Measurements from ENCODE around the gene PTPRG.
"Not testable (repeated sequence)": the region's sequence is repeated elsewhere in the genome, so short reads cannot be mapped to it uniquely, and the experiment has no call there.

The PTPRG gene

DNA sequence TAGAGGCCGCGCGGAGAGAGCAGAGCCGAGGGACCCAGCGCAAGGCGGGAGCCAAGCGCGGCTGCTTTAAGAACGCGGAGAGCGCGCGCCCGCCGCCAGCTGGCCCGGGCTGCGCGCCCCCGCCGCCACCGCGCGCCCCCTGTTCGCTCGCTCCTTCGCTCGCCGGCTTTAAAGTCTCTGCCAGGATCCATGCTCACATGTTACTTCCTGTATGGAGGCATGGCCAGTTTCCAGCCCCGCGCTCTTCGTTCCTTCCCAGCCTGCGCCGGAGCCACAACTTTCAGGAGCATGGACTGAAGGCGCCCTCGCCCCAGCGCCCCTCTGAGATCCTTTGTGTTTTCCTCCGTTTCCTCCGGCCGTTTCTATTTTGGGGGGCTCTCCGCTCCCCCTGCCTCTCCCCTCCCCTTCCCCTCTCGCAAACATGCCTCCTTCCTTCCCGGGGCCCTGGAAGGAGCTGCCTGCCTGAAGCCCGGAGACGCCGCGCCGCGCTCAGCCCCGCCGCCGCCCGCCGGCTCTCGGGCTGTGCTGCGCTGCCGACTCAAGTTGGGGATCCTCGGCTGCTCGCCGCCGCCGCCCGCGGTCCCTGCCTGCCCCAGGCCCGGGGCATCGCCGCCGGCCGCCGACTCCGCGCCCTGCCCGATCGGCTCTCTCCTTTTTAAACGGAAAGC is at the start of gene PTPRG:
TSS of gene PTPRG (plus strand) at position 198 of the 668 bp plus-strand sequence. CDS start 717 bp downstream, outside the sequence.
- no peak for DNase-seq (ENCODE audit: low read depth in 2 of 2)

DNA sequence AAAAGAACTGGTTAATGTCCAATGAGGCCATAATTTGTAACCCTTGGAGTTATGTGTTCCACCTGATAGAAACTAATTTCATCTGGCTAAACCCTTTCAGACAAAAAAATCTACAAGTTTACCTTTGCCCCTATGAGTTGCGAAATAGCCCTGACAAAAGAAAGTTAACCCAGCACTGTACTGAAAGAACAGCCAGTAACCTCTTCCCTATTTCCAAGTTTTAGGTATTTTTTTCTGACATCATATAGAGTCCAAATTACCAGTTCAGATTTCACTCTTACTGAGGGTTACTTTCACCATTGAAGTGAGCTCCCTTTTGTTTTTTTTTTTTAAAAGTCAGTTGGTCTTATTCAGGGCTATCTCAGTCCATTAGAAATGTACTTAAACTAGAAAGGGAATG is 42.8 kb upstream of the PTPRG start:
- DNase-seq (ENCODE audit: low read depth in 2 of 2) = no peak

DNA sequence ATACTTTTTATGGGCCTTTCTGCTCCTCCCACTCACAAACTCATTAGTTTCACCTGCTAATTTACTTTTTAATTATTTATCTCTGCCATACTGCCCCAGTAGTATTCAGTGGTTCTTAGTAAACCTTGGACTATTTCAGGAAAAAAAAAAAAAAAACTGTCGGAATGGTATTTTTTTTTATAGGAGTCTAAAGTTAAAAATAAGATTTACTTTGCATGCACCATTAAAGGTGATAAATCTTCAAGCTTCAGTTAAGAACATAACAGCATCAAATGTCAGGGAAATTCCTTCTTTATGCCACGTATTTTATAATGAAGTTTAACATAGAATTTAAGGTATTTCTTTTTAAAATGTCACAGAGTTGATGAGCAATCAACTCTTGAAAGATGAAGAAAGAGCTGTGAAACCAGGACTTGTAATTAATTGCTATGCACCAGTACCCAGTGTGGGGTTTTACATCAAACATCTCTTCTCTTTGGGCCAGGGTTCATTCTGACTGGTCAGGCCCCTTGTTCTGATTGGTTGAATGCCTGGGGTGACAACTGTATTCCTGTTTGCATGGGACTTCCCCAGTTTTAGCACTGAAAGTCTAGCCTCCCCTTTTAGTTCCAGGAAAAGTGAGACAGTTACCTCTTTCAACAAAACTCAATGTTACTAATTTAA is 40.3 kb upstream of the PTPRG start:
- DNase-seq (ENCODE audit: low read depth in 2 of 2) = peak; percentile 5 to 32

DNA sequence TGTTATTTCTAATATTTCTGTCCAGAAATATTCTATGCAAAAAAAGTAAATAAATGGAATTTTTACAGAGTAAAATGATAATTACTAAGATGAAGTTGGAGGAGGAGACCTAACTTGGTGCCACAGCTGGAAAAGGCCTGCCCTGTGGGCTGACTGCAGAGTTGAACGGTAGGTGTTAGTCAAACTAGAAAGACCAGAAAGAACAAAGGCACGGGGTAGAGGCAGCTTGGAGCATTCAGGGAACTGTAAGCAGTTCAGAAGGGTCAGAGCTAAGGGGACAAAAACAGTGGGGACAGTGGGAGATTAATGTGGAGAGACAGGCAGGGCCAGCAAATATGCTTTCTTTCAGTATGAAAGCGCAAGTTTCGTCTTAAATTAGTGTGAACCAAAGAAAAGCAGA is 39.3 kb upstream of the PTPRG start:
- no peak for DNase-seq (ENCODE audit: low read depth in 2 of 2)

DNA sequence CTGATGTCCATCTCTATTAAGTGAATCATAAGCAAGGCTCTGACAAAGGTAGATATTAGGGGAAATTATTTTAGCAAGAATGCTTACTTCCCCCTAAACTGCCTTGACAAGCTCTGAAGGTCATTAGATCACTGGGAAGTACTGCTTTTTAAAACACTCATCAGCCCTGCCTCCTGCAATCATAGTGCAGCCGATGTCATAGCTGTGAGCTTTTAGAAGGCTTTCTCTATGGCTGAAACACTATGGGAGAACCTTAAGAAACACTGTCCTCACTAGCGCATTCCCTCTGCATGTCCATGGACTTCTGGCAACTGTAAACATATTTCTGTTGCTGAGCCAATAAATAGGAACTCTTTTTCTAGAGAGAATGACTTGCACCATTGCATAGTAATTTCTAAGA is 38.7 kb upstream of the PTPRG start:
- no peak for DNase-seq (ENCODE audit: low read depth in 2 of 2)

DNA sequence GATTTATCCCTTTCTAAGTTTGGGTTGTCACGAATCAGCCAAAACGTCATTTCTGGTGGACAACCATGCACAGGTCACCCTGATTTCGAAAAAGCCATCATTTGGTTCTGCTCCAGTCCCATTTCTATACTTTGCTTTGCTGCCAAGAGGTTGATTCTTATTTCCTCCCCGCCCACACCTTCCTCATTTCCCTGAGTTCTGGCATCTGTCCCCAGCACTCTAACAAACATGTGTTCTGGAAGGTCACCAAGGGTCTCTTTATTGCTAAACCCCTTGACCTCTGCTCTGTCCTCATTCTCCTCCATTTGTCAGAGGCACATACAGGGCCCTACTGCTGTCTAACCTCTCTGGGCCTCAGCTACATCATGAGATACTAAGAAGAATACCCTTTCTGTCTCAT is 36.4 kb upstream of the PTPRG start:
- no peak for DNase-seq (ENCODE audit: low read depth in 2 of 2)

DNA sequence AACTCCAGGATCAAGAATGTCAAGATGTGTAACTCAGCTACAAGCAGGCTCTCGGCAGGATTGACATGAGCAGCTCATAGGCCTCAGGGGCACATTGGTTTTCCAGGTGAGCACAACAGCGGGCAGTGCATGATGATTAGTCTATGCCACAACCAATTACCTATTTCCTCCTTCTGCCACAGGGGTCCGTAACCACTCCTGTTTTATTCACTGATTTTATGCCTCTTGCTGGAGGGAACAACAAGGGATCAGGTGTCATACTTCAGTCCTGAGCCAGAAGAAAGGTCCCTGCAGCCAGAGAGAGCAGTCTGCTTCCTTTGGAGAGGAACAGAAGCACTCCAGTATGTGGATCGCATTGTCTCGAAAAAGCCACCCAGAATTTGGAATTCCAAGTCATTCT is 35.1 kb upstream of the PTPRG start:
- DNase-seq (ENCODE audit: low read depth in 2 of 2) = no peak

DNA sequence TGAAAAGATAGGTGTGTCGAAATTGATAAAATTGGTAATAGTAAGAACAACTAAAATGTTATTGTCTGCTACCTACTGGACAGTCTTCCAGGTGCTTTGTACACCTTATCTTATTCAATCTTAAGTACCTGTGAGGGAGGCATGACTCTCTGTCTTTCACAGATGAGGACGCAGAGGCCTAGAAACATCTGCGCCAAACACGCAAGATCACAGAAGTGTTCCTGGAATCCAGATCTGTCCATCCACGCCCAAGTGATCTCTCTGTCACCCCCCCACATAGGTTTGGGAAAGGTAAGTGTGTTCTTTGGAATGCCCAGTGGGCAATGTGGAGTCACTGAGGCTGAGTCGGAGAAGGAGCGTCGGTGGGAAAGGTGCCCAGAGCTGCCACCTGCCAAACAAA is 34.4 kb upstream of the PTPRG start:
- DNase-seq (ENCODE audit: low read depth in 2 of 2) = no peak

DNA sequence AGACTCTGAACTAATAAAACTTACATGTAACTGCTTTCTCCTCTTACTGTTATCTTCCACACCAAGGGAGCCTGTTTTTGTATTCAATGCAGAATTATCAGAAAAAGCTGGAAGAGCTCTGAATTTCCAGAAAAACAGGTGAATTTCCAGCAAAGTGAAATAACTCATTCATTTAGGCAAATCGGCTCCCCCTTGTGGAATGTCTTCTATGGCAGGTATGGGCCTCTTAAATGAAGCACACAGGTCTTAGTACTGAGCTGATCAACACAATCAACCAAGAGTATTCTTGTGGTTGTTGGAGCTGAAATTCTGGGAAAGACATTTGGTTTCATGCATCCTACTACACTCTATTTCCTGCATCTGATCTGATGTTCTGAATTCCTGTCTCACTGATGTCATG is 31.0 kb upstream of the PTPRG start:
- DNase-seq (ENCODE audit: low read depth in 2 of 2) = no peak

DNA sequence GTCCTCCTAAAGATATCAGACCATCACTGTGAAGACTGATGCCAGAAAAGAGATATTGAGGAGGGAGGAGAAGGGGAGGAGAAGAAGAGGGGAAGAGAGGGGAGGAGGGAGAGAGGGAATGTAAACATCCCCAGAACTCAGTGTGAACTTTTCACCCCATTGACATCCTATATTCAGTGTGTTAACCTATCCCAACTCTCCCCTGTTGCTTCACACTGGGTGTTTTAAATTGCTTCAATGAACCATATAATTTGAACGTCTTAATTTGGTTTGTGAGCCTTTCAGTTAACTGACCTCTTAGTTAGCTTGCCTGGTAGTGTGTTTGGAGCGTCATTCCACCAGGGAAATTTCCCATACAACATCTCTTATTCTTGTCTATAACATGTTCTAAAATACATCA is 29.8 kb upstream of the PTPRG start:
- DNase-seq (ENCODE audit: low read depth in 2 of 2) = no peak

DNA sequence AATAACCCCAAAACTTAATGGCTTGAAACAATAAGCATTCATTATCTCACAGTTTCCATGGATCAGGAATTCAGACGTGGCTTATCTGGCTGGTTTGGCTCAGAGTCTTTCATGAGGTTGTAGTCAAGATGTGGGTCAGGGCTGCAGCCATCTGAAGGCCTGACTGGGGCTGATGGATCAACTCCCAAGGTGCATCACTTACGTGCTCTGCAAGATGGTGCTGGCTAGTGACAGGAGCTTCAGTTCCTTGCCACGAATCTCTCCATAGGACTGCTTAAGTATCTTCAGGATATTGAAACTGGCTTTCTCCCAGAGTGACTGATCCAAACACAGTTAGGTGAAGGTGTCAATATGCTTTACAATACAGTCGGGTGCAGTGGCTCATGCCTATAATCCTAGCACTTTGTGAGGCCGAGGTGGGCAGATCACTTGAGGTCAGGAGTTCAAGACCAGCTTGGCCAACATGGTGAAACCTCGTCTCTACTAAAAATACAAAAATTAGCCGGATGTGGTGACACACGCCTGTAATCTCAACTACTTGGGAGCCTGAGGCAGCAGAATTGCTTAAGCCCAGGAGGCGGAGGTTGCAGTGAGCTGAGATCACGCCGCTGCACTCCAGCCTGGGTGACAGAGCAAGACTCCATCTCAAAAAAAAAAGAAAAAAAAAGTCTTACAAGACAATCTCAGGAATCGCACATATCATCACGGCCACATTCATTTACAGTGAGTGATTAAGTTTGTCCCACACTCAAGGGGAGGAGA is 28.5 kb upstream of the PTPRG start:
- no peak for DNase-seq (ENCODE audit: low read depth in 2 of 2)

DNA sequence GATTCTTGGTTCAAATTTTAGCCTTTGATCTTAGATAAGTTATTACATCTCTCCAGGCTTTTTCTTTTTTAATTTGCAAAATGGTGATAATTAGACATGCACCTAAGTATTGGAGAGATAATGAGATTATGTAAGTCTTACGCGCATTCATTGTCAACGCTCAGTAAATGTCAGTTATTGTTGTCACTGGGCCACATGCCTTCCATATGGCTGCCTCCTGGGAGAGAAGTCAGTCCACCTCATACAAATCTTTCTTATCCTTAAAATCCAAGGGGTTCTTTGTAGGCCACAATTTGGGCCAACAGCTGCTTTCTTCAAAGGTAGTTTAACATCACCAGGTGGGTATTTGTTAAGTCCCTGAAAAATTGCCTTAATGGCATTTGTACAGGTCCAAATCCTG is 25.5 kb upstream of the PTPRG start:
- no peak for DNase-seq (ENCODE audit: low read depth in 2 of 2)

DNA sequence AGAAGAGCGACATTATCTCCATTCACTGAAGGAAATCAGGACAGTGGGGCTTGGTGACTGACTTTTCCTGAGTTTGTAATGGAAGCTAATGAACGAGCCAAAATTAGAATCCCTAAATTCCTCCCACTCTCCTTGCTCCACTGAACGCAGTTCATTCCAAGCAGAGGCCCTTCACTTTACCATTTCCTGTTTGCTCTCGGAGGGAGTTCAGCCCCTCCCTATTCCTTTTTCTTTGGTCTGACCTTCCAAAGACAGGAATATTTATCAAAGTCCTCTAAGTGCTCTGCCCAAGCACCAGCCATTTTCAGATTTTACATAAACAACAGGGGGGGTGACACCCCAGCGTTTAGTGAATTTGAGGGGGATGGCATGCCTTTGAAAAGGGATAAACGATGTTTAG is 24.0 kb upstream of the PTPRG start:
- no peak for DNase-seq (ENCODE audit: low read depth in 2 of 2)

DNA sequence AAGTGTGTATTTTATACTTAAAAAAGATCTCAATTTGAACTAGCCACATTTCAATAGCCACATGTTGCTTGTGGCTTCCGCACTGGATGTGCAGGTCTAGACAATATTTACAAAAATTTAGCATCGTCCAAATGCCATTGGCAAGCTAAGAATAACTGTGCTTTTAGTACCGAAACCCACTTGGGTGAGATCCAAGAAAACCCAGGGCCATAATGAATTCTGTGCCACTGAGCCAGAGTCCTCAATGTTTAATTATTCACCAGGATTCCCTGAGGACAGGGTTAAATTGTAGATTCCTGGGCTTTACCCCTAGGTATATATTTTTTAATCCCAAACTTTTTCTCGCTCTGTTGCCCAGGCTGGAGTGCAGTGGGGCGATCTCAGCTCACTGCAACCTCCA is 22.9 kb upstream of the PTPRG start:
- no peak for DNase-seq (ENCODE audit: low read depth in 2 of 2)

DNA sequence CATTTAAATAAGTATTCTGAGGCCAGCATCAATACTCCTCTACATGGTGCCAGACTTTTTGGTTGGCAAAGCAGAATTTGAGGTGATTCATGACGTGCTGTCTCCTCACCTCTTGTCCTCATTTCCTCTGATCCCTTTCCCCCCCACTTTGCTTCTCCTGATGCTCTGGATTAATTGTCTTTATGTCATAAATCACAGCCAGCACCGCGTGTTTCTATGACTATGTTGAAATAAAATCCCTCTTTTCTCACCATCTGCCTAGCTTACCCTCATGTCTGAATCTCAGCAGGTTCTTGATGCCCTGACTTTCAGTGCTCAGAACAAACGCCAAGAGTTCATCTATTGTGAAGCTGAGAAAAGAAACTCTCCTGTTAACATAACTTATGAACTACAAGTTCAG is 19.7 kb upstream of the PTPRG start:
- no peak for DNase-seq (ENCODE audit: low read depth in 2 of 2)

DNA sequence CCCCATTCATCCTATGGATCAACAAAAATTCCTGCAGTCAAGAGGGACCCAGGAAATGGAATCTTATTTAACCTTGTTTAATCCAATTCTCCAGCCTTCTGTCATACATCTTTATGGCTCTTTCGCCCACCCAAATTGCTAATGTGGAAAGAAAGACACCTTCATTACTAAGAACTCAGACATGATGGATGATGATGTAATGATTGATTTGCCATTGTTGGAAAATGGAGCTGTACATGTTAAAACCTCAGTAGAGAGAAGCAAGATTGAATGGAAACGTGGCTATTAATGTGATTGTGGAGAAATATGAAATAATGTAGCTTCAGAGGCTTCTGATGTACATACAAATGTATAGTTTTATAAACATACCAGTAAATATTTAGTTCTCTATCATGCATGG is 15.7 kb upstream of the PTPRG start:
- no peak for DNase-seq (ENCODE audit: low read depth in 2 of 2)

DNA sequence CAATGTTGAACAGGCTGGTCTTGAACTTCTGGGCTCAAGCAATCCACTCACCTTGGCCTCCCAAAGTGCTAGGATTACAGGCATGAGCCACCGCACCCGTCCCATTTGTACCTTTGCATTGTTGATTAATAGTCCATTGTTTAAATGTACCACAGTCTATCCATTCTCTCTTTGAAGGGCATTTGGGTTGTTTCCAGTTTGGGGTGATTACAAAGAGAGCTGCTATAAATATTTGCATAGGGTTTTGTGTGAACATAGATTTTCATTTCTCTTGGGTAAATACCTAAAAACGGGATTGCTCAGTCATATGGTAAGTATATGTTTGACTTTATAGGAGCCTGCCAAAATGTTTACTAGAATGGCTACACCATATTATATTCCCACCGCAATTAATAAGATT is 13.7 kb upstream of the PTPRG start:
- no peak for DNase-seq (ENCODE audit: low read depth in 2 of 2)

DNA sequence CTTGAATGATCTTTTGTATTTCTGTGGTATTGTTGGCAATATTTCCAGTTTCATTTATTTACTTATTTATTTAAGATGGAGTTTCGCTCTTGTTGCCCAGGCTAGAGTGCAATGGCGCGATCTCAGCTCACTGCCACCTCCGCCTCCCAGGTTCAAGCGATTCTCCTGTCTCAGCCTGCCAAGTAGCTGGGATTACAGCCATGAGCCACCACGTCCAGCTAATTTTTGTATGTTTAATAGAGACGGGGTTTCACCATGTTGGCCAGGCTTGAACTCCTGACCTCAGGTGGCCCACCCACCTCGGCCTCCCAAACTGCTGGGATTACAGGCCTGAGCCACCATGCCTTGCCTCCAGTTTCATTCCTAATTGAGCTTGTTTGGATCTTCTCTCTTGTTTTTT is 8.7 kb upstream of the PTPRG start:
- not testable (repeated sequence) for DNase-seq (ENCODE audit: low read depth in 2 of 2)

DNA sequence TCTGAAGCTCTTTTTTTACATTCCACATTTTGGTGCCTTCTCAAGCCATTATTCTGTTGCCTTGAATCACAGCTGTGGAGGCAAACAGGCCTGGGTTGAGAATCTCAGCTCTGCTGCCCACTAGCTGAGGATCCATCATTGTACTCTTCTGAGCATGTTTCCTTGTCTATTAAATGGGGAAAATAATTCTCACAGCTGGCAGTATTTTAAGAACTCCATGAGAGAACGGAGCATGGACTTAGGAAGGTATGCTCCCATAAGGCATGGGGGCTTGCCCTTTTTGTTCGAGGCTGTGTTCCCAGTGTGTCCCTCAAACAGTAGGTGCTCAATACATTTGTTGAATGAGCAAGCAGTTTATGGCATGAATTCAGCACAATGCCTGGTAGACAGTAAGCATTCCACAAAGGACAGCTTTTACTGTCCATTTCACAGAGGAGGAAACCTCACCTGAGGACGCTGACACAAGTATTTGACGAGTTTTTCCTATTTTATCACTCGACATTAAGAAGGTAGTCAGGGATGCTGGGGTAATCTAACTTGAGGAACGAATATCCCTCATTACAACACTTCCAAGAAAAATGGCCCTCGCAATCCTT is 2.1 kb upstream of the PTPRG start:
- no peak for DNase-seq (ENCODE audit: low read depth in 2 of 2)

DNA sequence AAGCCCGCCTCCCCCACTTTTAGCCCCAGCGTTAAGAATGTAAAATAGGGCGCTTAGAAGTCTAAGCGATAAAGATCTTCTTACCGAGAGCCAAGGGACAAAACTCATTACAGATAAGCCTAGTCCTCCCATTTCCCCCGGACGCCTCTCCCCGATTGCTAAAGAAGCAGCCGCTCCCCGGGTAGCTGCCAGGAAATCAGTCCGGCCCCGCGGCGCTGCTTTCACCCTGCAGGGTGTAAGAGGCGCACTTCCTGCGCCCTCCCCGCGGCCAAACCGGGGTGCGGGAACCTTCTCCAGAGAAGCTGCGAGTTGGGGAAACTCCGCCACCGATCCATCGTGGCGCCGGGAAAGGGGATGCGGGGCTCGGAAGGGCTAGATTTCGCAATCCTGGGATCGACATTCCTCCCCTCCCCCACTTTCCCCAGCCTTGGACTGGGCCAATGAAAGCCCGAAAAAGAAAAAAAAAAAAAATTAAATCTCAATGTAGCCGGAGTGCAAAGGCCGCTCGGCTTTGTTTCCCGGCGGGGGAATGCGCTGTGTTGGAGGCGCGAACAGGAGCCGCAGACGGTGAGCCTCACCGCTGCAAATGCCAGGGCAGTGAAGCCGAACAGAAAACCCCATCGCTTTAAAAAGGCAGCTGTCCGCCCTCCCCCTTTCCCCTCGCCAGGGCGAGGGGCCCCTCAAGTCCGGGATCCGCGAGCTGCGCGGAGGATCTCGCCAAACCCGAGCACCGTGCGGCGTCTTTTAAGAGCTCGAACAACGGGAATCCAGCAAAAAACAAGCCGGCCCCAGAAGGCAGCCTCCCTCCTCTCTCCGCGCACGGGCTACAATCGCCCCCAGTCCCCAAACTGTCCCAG is 626 bp upstream of the PTPRG start:
- DNase-seq (ENCODE audit: low read depth in 2 of 2) = no peak

DNA sequence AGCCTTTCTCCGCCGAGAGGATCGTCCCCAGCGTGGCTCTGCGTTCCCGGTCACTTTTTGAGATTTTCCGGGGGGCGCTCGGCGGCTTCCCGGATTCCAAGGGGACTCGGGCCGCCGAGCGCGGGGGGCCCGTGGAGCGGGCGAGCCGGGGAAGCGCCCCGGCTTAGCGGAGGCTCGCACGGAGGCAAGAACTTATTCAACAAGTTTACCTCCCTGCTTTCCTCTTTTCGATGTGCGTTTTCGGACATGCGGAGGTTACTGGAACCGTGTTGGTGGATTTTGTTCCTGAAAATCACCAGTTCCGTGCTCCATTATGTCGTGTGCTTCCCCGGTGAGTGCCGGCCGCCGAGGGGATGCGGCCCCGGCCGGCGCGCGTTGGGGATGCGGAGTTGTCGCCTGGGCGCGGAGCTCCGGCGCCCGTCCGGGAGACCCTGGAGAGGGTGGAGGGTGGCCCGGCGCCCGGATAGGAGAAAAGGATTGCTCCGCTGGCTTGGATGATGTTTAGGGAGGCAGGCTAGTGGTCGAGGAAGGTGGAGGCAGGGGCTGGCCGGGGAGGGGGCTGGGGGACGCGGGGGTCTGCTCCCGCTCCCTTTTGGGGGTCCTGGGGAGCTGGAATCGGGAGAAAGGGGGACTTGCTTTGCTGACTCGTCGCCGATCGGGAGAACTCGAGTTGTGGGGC is 810 bp downstream of the PTPRG start:
- DNase-seq (ENCODE audit: low read depth in 2 of 2) = no peak

All from stimulated activated CD8-positive, alpha-beta memory T cell treated with anti-CD3 and anti-CD28 coated beads, Interleukin-15, amount 100 ng/mL, for 48 hours (primary cell).